GM21526 (cell line): ENCODE data around the gene ALAS1.

Source experiments
- ATAC-seq: cut with Tn5 transposase; IDR thresholded peaks from one replicate; pipeline ENCODE4 v1.9.1; 2021; ENCODE audit warnings: moderate library complexity; ENCODE audit not compliant: unreplicated experiment, low FRiP score

ALAS1 gene

DNA sequence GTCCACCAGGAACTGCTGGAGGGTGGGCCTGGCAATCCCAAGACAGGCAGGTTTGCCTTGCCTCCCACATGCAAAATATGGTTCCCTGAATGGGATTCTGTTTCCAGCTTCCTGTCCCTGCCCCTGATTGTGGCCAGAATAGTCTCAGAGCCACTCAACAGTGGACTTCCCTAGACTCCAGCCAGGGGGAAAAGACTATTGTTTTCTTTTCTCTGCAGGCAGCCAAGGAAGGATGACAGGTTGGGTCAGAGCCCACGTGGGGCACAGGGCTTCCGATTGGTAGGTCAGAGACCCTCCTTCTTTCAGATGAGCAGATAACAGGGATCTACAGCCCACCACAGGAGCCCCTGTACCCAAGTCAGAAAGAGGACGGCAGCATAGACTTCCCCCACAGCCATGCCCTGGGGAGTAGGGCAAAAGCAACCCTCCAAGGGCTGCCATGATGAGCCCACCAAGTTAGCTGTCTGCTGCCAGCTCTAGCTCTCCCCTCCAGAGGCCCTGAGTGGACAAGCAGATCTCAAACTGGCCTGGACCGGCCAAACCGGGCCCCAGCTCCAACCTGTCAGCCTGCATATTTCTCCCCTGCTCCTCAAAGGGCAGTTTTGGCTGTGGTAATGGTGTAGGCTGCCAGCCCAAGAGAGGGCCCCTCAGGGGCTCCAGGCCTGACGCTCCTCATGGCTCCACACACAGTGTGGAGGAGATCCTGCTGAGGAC lies 21.1 kb downstream of the ALAS1 start:
- ATAC-seq, result no peak

- peak; percentile 46 for ATAC-seq
Measured at GRCh38 chr3:52220380-52221026, 22.5 kb downstream of the ALAS1 start.

- ATAC-seq, result no peak
Measured at GRCh38 chr3:52221141-52221562, 23.2 kb downstream of the ALAS1 start.

- no peak for ATAC-seq
Measured at GRCh38 chr3:52221563-52222318, 23.8 kb downstream of the ALAS1 start.

- ATAC-seq, result no peak
Measured at GRCh38 chr3:52222319-52223221, 24.6 kb downstream of the ALAS1 start.

GRCh38 chr3:52223449-52224408 lies 25.8 kb downstream of the ALAS1 start:
- no peak for ATAC-seq

- peak; percentile 75 for ATAC-seq
Measured at GRCh38 chr3:52225452-52226228, 27.7 kb downstream of the ALAS1 start, which contains the start of gene TLR9. Gene TLR9 (minus strand): TSS chr3:52225645. CDS start chr3:52225529, 116 bp downstream.

DNA sequence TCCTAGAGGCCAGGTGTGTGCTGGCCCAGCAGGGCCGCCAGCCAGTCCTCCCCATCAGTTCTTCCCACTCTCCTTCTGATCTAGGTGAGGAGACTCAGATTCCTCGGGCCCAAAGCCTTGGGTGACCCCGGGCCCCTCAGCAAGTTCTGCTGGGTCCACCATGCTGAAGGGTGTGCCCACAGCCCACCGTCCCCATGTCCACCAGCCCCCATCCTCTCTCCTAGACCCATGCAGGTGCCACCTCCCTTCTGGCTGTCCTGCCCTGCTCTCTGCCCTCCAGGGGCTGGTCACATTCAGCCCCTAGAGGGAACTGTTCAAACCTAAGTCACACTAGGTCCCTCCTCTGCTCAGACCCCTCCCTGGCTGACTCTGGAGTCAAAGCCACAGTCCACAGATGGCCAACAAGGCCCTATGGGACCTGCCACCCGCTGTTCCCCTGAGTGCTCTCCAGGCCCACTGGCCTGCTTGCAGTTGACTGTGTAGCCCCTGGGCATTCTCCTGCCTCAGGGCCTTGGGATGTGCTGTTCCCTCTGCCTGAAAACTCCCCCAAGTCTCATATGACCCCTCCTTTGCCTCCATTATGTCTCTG lies 28.4 kb downstream of the ALAS1 start:
- peak; percentile 6 for ATAC-seq

DNA sequence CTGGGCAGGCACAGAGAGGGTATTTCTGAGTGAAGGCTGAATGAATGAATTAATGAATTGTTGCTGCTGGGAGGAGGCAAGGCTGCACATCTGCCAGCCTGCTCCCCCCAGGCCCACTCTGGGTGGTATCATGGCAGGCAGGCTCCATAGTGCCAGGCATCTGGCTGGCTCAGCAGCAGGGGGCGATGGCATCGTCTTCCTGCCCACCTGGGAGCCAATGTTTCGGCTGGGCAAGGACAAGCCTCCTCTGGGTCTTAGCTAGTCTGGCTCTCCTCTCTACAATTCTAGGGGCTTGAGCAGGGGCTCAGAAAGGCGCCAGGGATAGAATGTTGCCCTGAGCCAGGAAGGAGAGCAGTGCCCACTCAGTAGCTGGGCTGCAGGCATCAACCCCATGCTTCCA lies 29.2 kb downstream of the ALAS1 start:
- no peak for ATAC-seq

- no peak for ATAC-seq
Measured at GRCh38 chr3:52227766-52228165, 29.8 kb downstream of the ALAS1 start.

DNA sequence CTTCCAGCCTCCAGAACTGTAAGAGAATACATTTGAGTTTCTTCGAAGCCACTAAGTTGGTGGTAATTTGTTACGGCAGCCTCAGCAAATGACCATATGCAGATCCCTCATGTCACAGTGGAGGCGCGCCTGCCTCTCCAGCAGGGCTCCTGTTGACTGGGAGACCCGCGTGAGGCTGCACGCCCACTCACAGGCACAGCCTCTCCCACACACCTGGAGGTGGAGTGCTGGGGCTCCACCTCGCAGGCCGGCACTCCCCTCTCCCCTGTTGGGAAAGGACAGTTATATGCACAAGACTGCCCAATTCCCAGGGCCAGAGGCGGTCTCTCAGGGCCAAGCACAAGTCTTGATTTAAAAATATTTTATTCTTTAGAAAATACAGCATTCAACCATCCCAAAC lies 30.3 kb downstream of the ALAS1 start:
- no peak for ATAC-seq

- ATAC-seq, result no peak
Measured at GRCh38 chr3:52228751-52229291, 30.9 kb downstream of the ALAS1 start.

DNA sequence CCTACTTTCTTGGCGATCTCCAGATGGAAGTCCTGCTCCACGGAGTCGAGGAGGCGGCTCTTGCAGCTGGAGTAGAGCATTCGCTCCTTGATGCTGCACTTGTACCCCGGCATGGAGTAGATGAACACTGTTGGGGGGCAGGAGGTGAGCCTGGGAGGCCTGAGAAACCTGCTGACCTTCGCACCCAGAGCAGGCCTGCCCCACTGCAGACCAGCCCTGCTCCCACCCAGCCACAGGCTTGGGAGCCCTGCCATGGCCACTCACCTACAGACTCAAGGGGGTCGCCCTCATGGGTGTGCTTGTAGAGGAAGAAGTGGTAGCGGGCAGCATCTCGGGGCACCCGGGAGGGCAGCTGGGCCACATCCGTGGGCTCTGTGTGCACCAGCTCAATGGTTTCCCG lies 31.7 kb downstream of the ALAS1 start:
- ATAC-seq, result no peak

DNA sequence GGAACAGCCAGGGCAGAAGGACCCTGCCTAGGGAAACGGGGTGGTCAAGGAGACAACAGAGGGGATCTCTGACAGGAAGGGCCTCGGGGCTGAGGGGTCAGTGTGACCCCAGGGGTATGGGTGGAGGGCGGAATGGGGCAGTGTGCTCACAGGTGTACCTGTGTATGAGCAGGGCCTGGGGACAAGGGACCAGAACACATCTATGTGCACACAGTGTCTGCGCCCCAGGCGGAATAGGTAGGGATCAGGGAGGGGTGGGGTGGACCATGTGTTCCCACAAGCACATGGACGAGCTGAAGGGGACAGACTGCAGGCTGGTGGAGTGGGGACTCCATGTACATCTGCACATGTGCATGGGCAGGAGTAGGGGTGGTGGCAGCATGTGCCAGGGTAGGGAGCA lies 32.5 kb downstream of the ALAS1 start:
- ATAC-seq, result no peak

- ATAC-seq, result no peak
Measured at GRCh38 chr3:52230889-52231499, 33.0 kb downstream of the ALAS1 start.

DNA sequence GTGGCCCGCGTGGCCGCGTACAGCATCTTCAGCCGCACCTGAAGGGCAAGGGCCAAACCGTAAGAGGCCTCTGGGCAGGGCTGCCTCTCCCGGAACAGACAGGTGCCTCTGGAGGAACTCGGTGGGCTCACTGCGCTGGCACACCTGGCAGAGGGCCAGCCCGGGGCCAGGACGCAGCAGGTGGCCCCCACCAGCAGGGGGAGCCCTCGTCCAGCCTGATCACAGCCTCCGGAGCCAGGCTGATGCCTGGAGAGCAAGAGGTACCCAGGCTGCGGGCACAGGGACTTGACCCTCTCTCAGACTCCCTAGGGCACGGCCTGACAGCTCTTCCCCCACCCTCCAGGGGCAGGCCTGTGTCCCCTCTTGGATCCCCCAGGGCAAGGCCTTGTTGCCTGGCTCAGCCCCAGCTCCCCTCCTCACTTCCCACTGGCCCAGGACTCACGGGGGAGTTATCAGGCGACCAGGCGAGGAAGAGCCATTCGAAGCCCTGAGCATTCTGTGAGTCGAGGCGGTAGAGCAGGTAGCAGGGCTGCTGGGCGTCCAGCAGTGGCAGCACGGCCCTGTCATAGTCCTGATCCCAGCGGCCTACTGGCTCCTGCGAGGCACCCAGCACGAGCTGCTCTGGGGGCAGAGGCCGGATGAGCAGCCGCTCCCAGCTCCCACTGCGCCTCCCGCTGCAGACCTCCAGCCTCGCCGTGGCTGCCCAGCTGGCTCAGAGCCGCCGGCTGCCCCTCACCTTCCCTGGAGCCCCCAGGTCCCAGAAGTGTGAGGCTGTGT lies 33.7 kb downstream of the ALAS1 start:
- ATAC-seq, result no peak
